ENCODE results near the gene COL5A1.

COL5A1 gene

DNA sequence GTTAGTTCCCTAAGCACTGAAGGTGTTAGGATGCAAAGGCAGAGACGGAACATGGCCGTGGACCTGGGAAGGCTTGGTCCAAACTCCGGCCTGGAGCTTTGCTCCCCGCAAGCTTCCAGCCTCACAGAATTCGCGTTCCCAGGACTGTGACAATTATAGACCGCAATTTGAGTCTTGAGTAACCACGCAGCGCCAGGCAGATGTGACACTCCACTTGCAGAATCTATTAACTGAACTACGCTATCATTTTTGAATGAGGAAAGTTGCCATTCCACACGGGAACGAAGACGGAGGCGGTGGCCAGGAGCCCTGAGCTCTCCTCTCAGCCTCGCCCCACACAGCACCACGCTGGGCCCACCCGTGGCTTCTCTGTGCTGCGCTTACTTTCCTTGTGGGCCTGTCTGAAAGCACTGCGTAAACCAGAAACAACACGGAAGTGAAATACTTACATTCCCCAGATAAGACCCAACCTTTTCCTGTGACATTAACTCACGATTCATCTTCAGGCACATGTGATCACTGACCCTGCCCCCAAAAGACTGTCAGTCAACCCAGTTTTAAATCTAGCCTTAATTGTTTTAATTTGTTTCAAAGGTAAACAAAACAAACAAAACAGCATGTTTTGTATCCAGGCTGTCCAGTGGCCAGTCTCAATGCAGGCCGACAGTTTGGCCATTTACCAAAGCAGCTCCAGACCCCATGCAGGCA, 16.1 kb upstream of the COL5A1 start:
- no peak for DNase-seq (ENCODE audit: low read depth in 2 of 2)

DNA sequence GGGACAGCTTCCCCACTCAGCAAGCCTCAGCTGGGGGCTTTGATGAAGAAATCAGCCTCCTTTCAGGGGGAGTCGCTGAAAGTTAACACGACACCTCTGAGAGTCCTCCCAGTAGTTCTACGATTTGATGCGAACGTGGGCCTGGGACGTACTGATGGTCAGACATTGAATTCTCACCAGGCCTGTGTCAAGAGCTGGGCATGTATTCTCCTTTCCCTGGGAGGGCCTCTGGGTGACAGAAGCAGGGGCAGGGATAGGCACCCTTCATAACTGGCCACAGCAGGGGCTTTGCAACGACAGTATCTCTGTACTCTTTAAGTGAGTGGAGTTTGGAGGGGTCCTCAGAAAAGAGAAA, 15.6 kb upstream of the COL5A1 start:
- DNase-seq (ENCODE audit: low read depth in 2 of 2), result no peak

DNA sequence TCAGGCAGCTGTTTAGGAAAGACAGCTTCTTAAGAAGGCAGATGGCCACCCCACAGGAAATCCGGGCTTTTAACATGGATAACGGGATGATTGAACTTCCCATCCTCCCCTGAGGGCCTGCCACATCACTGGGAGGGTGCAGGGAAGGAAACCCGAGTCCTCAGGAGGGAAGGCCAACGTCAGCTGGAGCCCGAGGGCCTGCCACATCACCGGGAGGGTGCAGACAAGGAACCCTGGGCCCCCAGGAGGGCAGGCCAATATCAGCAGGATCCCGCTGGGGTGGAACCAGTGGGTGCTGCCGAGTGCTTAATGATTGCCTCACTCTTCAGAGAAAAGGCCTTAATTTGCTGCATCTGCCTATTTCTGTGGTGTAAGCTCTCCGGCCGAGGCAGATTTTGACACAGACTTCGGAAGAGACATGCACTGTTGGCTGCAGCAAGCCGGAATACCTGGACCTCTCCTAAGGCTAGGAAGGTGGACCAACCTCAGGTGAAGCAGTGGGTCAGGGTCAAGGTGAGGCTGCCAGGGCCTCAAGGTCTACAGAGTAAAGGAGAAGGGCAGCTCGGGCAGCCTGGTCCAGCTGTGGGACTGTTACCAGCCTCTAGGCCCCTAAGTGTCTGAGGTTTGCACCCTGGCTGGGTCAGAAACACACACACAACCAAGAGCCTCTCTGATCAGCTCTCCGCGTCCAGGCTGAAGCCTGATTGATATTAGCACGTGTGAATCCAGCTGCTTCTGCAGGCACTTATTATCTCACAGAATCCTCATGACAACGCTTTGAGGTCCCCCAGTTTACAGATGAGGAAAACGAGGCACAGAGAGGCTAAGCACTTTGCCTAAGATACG, 14.8 kb upstream of the COL5A1 start:
- no peak for DNase-seq (ENCODE audit: low read depth in 2 of 2)

DNA sequence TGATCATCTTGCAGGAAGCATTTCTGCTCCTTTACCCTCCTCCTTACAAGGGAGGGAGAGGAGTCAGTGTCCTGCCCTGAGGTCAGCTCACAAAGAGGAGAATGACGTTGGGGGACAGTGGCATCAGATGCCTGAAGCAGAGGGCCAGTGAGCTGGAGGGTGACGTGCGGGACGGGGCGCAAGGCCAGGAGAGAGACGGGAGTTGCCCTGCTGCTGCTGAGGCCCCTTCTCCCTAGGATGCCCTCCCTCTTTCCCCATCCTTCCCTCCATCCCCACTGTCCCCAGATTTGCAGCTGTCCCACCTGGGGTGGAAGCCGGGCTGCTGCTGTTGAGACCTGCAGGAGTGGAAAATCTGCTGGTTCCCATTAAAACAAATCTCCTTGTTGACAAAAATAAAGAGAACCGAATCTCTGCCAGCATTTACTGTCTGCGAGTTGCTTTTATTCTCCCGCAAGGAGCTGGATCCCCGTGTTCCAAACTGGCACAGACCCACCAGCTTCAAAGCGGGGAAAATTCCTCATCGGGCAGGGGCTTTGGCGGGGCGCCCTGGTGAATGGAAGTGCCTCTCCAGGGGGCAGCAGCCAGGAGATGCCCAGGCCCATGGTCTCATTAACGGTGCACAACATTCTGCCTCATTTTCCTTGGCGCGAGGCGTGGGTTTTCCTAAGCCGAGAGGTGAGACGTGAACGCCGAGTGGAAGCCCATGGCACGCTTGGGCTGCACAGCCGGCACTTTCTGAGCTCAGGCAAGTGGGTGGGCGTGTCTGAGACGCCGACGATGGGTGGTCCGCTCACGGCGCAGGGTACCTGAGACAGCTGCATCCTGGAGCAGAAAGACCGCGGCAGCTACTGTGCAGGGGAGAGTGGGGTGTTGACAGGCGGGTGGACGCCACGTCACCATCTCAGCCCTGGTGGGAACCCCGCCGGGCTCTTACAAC, 13.9 kb upstream of the COL5A1 start:
- no peak for DNase-seq (ENCODE audit: low read depth in 2 of 2)

DNA sequence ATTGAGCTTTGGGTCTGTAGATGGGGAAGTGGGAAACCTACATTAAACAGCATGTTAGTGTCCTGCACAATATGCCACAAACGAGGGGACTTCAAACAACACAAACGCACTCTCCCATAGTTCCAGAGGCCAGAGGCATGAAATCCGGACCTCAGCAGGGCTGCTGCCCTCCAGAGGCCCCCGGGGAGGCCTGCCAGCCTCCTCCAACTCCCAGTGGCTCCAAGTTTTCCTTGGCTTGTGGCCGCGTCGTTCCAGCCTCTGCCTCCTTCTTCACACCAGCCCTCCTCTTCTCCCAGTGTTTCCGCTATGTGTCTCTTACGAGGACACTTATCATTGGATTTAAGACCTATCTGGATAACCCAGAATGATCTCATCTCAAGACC, 13.3 kb upstream of the COL5A1 start:
- DNase-seq (ENCODE audit: low read depth in 2 of 2), result no peak

DNA sequence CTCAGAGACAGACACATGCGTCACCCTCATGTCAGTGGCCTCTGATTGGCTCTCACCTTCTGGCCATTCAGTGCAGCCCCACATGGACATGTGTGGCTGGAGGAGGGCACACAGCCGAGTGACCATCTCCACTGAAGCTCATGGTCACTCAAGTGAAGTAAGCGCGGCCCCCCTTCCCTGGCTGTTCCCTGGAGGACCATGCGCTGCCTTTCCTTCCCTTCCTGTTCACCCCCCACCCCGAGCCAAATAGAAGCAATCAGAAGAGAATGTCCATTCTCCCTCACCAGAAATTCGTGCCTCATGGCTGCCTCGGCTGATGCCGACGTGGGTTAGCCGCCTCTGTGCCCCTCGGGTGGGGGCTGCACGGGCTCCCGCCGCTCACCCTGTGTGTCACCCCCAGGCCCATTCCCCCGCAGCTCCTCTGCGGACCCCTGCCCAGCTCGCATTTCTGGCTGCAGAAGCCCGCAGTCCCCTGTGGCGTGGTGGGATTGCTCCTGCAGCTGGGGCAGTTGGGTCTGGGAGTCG, 12.5 kb upstream of the COL5A1 start:
- no peak for DNase-seq (ENCODE audit: low read depth in 2 of 2)

DNA sequence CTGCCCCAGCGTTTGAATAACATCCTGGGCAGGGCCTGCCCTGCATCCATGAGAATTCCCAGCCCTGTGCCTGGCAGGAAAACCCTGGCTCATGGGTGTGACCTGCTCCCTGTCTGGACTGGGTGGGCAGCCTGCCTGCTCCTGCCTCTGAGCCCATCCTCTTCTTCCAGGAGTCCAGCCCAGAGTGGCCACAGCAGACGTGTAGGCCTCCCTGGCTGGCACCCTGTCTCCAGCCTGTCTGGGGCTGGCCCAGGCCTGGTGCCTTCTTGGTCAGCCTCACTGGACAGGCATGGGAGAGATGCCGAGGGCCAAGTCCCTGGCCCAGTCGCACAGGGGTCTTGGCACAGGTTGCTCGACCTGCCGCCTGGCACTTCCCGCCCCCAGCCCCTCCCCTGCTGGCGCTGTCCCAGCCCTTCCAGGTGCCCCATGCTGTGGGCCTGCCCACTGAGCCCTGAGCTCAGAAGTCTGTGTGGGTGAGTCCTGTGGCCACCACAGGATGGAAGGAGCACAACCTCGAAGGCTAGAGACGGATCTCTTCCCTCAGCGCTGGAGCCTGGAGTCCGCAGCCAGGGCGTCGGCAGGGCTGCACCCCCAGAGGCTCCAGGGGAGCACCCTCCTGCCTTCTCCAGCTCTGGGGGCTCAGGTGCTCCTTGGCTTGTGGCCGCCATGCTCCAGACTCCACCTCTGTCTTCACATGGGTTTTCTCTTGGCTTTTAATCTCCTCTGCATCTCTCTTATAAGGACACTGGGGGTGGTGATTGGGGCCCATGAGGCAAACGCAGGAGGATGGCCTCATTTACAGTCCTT, 11.8 kb upstream of the COL5A1 start:
- no peak for DNase-seq (ENCODE audit: low read depth in 2 of 2)

DNA sequence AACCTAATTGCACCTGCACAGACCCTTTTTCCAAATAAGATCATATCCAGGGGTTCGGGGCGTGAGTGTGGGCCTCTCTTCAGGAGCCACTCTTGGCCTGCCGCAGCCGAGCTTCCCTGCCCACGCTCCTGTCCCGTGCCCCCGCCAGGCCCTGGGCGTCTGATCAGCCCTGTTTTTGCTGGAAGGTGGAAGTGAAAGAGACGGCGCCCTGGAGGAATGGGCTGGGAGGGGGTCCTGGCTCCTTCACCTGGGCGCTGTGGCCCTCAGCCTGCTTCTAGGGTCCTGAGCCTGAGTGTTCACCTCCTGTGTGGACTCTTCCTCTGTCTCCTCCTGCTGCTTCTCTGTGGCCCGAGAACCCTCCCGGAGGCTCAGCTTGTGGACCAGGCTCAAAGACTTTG, 11.2 kb upstream of the COL5A1 start:
- no peak for DNase-seq (ENCODE audit: low read depth in 2 of 2)

DNA sequence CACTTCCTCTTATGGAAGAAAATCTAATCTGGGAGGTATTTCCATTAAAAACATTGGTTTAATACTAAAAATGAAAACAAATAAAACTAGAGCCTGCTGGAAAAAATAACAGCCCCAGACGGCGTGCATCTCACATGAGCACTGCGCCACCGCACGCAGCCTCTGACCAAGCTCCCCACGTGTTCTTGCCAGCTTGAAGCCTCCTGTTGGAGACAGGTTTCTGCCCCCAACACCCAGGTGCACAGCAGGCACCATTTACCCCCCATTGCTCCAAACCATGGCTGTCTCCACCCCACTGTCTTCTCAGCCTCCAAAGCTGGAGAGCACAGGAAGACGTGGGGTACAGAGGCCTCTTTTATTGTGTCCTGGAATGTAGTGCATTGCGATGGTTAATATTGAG, 10.7 kb upstream of the COL5A1 start:
- DNase-seq (ENCODE audit: low read depth in 2 of 2), result no peak

DNA sequence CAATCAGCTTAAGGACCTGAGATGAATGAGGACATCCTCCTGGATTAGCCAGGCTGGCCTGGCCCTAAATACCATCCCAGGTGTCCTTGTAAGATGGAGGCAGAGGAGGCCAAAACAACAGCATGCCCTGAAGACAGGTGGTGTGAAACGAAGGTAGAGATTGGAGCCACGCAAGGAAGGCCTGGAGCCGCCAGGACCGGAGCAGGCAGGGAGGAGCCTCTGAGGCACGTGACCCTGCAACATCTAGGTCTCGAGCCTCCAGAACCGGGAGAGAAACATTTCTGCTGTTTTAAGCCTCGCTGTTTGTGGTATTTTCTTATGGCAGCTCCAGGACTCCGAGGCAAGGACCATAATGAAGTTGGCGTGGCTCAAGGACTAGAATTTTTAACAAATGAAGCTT, 9.7 kb upstream of the COL5A1 start:
- DNase-seq (ENCODE audit: low read depth in 2 of 2), result no peak

DNA sequence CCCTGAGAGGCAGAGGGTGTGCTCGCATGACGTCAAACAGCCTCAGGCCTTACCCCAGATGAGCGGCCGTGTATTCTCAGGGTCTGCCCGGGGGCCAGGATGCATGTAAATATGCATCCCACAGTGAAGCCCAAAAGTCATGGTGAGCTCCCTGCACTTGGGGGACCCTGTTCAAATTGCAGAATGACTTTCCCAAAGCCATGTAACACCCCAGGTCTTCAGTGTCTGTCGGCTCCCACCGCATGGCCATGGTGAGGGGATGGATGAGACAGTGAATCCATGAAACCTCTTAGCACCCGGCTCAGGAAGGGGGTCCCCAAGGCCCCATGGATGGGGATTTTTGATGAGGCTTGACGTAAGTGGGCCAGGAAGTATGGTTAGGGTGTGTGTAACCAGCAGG, 9.3 kb upstream of the COL5A1 start:
- no peak for DNase-seq (ENCODE audit: low read depth in 2 of 2)

DNA sequence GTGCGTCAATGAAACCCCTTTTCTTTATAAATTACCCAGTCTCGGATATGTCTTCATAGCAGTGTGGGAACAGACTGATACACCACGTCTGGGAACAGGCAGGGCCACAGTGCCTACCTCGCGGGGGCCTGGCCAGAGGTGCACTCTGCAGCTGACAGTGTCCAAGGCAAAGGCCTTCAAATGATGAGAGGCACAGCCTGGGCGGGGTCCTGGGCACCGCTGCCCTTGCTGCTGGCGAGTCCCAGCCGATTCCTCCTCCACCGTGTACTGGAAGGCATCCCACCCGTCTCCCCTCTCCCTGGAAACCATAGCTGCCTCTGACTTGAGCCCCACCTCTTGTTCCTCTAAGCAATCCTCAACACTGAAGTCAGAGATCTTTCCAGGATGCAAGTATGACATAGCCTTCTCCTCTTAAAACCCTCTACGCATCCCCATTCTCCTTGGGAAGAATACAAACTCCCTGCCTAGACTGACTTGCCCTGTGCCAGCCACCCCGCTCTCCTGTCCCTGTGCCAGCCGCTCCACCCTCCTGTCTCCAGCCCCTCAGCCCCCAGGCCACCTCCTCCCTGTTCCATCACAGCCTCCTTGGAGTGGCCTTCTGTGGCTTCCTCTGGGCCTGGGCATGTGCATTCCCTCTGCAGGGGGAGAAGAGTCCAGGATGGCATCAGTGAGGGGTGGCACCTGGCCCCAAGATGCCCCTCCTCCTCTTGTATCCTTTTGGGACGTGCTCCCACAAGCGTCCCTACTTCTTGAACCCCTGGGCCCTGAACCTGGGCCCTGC, 8.1 kb upstream of the COL5A1 start:
- no peak for DNase-seq (ENCODE audit: low read depth in 2 of 2)

DNA sequence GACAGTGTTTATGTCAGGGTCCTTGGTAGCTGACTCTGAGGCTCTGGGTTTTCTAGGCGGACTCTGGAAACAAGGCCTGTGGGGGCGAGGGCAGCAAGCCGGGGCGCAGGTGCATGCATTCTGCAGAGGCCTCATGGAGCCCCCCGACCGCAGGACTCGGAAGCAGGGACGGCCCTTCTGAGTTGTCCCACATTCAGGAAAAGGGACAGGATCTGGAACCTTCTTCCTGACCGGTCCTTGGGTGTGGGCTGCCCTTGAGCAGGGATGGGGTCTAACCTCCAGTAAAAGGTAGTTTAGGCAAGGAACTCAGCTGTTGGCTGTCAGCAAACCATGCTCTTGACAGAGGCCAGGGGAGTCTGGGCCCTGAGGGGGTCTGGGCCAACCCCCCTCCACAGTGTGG, 7.4 kb upstream of the COL5A1 start:
- no peak for DNase-seq (ENCODE audit: low read depth in 2 of 2)

DNA sequence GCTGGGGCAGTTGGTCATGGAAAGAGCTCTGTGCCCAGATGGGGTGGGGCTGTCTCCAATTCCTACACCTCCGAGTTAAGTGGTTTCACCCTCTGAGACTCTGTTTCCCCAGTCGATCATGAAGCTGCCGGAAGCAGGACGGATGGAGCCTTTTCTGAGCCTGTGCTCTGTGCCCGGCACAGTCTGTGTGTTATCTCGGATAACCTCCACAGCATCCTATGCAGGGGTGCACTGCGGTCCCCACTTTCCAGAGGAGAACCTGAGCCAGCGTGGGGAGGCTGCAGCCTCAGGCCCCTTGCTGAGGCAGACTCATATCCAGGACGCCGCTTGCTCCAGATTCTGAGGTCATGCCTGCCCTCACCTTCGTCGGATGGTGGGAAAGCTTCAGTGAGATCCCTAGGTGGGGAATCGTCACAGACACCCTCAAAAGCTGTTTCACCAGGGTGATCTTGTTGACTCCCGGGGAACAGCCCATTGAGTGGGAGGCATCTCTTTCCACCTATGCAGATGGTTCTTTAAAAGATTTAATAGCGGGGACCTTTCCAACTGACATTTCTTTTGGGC, 6.9 kb upstream of the COL5A1 start:
- no peak for DNase-seq (ENCODE audit: low read depth in 2 of 2)

DNA sequence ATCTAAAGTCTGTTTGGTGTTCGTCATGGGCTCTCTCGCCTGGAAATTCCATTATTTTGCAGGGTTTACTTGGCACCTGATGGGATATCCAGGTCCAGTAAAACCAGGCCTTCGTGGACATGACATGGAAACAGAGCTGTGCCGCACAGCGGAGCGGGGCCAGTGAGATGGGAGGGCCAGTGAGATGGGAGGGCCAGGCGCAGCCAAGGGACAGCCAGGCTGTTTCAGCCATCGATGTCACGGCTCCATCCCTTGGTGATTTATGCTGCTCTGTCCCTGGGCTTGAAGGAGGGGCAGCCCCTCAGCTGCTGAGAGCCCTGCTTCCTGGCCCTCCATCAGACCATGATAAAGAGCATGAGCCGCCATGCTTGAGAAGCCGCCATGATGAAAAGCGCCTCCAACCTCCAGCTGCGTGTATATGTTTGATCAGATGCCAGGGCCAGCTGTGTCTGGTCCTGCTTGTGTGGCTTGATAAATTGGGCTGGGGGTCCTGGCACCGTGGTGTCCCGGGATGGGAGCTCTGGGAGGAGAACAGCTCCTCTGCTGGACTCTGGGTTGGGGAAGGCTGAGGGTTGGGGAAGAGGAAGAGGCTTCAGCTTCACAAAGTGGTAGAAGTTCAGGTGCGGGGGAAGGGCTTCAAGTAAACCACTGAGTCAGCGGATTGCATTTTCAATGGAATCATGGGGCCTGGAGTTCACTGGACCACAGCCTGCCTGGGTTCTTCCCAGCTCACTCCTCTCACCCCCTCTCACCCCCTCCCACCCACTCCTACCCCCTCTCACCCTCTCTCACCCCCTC, 6.1 kb upstream of the COL5A1 start:
- no peak for DNase-seq (ENCODE audit: low read depth in 2 of 2)

DNA sequence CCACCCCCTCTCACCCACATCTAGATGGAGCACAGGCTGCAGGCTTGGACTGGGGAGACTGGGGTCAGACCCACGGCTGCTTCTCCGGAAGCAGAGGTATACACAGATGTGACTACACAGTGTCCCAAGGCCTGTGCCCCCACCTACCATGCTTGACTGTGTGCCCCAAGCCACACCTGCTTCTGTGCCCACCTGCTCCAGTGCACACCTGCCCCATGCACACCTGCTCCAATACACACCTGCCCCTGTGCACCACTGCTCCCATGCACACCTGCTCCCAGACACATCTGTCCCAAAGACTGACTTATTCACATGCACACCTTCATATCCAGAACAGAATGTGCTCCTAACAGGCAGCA, 5.5 kb upstream of the COL5A1 start:
- DNase-seq (ENCODE audit: low read depth in 2 of 2), result no peak

DNA sequence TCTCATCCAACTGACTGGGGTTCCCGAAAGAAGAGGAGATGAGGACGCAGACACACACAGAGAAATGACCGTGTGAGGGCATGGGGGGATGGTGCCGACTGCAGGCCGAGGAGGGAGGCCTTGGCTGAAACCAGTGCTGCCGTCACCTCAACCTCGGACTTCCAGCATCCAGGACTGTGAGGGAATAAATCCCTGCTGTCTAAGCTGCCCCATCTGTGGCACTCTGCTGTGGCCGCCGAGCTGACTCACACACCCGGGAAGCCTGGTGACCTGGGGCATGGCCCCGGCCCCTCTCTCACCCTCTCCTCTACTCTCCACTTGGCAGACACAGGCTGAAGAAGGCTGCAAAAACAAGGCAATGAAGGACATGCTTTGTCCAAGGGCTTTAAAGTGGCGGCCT, 4.4 kb upstream of the COL5A1 start:
- DNase-seq (ENCODE audit: low read depth in 2 of 2), result no peak

DNA sequence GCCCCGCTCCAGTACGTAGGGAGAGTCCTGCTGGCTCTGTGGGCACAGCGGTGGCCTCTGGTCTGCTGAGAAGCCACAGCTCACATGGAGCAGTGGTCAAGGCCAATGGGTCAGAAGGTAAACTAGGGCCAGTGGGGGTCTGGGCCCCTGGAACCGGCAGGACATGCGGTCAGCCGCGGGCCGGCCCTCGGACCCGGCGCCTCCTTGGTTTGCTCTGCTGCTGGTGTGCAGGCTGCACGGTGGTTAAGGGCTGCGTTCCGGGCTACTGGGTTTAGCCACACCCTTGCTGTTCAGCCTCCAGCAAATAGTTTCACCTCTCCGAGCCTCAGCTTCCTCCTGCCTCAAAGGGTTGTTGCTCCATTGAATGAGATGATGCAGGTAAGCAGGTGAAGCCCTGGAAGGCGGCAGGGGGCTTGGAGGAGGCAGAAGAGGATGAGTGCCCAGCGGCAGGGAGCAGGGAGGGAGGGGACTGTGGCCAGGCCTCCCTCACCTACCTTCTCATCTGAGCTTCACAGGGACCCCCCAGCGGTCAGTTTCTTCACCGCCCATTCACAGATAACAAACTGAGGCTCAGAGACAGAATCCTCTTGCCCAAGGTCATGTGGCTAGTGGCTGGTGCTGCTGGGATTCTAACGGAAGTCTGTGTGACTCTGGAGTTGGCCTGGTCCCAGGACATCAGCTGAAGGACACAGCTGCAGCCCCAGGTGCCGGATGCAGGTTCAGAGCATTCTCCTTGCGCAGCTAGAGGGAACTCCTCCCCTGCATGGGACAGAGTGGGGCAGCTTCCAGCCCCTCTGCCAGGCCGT, 3.7 kb upstream of the COL5A1 start:
- no peak for DNase-seq (ENCODE audit: low read depth in 2 of 2)
